SJSA1 (cell line): ENCODE measurements around the gene PRR7. TPM values are rescaled to one million over a fixed set of nuclear protein-coding genes. Genes with fewer than 3 reads are reported as not detected.

ENCODE experiments used
- DNase-seq, 2 experiments: peaks; one replicate each; pipeline ENCODE4 v3.0.0-alpha.2; 2015 to 2020; ENCODE audit warnings: low spot score in 2 of 2, low read depth in 1 of 2
- H3K27ac ChIP-seq: fragments of 250-450 bp; sonication (Bioruptor Pico); 2 replicates; pipeline ENCODE4 v1.5.1; 2020; ENCODE audit warnings: mild to moderate bottlenecking, moderate library complexity
- H3K27me3 ChIP-seq: fragments of 250-450 bp; sonication (Bioruptor Pico); replicated peaks from 2 replicates; pipeline ENCODE4 v1.5.1; 2020; ENCODE audit warnings: mild to moderate bottlenecking, moderate library complexity
- H3K36me3 ChIP-seq: fragments of 250-450 bp; sonication (Bioruptor Pico); 2 replicates; pipeline ENCODE4 v1.5.1; 2020; ENCODE audit warnings: mild to moderate bottlenecking
- H3K4me1 ChIP-seq: fragments of 250-450 bp; sonication (Bioruptor Pico); replicated peaks from 2 replicates; pipeline ENCODE4 v1.6.1; 2021; ENCODE audit warnings: mild to moderate bottlenecking
- H3K4me3 ChIP-seq: fragments of 250-450 bp; sonication (Bioruptor Pico); 2 replicates; pipeline ENCODE4 v1.5.1; 2020; ENCODE audit warnings: mild to moderate bottlenecking
- H3K9me3 ChIP-seq: fragments of 250-450 bp; sonication (Bioruptor Pico); replicated peaks from 2 replicates; pipeline ENCODE4 v1.5.1; 2020; ENCODE audit warnings: mild to moderate bottlenecking
- total RNA-seq: library from RNA; depleted of rRNA; stranded (reverse); fragments of >200 nt; shearing (Covaris generic); gene quantifications from 2 replicates; pipeline ENCODE4 v1.2.3, GENCODE V29; 2014

The PRR7 gene
- total RNA-seq, 1 experiment from 2014 or later, result 7.4 TPM

GRCh38 chr5:177437623-177438022 lies 9.0 kb upstream of the PRR7 start:
- Histone ChIP-seq H3K27me3 (no peaks in the 10 kb centered on the region), H3K9me3 (no peaks in the 10 kb centered on the region), H3K27ac (no peak overlapping the region), H3K4me3 (no peak overlapping the region), H3K36me3 (peaks cover 91% of the 10 kb centered on the region), H3K4me1 (no peaks in the 10 kb centered on the region)
- no peak for DNase-seq

- Histone ChIP-seq H3K27me3 (no peaks in the 10 kb centered on the region), H3K9me3 (no peaks in the 10 kb centered on the region), H3K4me3 (no peak overlapping the region), H3K36me3 (peaks cover 89% of the 10 kb centered on the region), H3K27ac (no peak overlapping the region), H3K4me1 (no peaks in the 10 kb centered on the region)
- no peak for DNase-seq
Observed at GRCh38 chr5:177438468-177438867, 8.1 kb upstream of the PRR7 start.

GRCh38 chr5:177439518-177440053 lies 7.0 kb upstream of the PRR7 start:
- DNase-seq, result no peak
- no peaks in the 10 kb centered on the region for H3K9me3 ChIP-seq
- no peak overlapping the region for H3K27ac ChIP-seq
- no peaks in the 10 kb centered on the region for H3K4me1 ChIP-seq
- peaks cover 81% of the 10 kb centered on the region for H3K36me3 ChIP-seq
- no peaks in the 10 kb centered on the region for H3K27me3 ChIP-seq
- H3K4me3 ChIP-seq, result no peak overlapping the region

GRCh38 chr5:177440211-177440989 lies 6.2 kb upstream of the PRR7 start:
- H3K36me3 ChIP-seq, result peaks cover 73% of the 10 kb centered on the region
- H3K4me1 ChIP-seq, result no peaks in the 10 kb centered on the region
- no peak overlapping the region for H3K27ac ChIP-seq
- 0 out of 2 replicates have a peak, but pooled peaks cover 3% of the 10 kb centered on the region for H3K27me3 ChIP-seq
- H3K9me3 ChIP-seq, result no peaks in the 10 kb centered on the region
- no peak overlapping the region for H3K4me3 ChIP-seq
- no peak for DNase-seq

- no peak for DNase-seq
- Histone ChIP-seq H3K27me3 (0 out of 2 replicates have a peak, but pooled peaks cover 4% of the 10 kb centered on the region), H3K36me3 (peaks cover 66% of the 10 kb centered on the region), H3K27ac (no peak overlapping the region), H3K9me3 (no peaks in the 10 kb centered on the region), H3K4me3 (no peak overlapping the region), H3K4me1 (peaks cover 3% of the 10 kb centered on the region)
Observed at GRCh38 chr5:177440990-177441780, 5.4 kb upstream of the PRR7 start.

- Histone ChIP-seq H3K36me3 (peaks cover 61% of the 10 kb centered on the region), H3K4me1 (peaks cover 14% of the 10 kb centered on the region), H3K27ac (no peak overlapping the region), H3K4me3 (no peak overlapping the region), H3K27me3 (0 out of 2 replicates have a peak, but pooled peaks cover 9% of the 10 kb centered on the region), H3K9me3 (peaks cover 6% of the 10 kb centered on the region; the same call in 1 of the 2 replicates)
- DNase-seq, result no peak
Observed at GRCh38 chr5:177442066-177442826, 4.4 kb upstream of the PRR7 start.

GRCh38 chr5:177443144-177443983 lies 3.2 kb upstream of the PRR7 start:
- H3K27me3 ChIP-seq, result 0 out of 2 replicates have a peak, but pooled peaks cover 9% of the 10 kb centered on the region
- DNase-seq, result no peak
- no peak overlapping the region for H3K4me3 ChIP-seq
- peaks cover 50% of the 10 kb centered on the region for H3K36me3 ChIP-seq
- H3K27ac ChIP-seq, result no peak overlapping the region
- peaks cover 25% of the 10 kb centered on the region for H3K4me1 ChIP-seq
- peaks cover 6% of the 10 kb centered on the region; the same call in 1 of the 2 replicates for H3K9me3 ChIP-seq

- Histone ChIP-seq H3K27ac (no peak overlapping the region), H3K9me3 (peaks cover 6% of the 10 kb centered on the region; the same call in 1 of the 2 replicates), H3K4me1 (peaks cover 26% of the 10 kb centered on the region), H3K36me3 (peaks cover 42% of the 10 kb centered on the region), H3K4me3 (no peak overlapping the region), H3K27me3 (0 out of 2 replicates have a peak, but pooled peaks cover 9% of the 10 kb centered on the region)
- DNase-seq, result no peak
Observed at GRCh38 chr5:177444106-177445051, 2.2 kb upstream of the PRR7 start.

- Histone ChIP-seq H3K9me3 (peaks cover 6% of the 10 kb centered on the region; the same call in 1 of the 2 replicates), H3K27ac (no peak overlapping the region), H3K36me3 (peaks cover 34% of the 10 kb centered on the region), H3K4me3 (no peak overlapping the region), H3K27me3 (0 out of 2 replicates have a peak, but pooled peaks cover 9% of the 10 kb centered on the region), H3K4me1 (peaks cover 26% of the 10 kb centered on the region)
- no peak for DNase-seq
Observed at GRCh38 chr5:177445052-177445916, 1.3 kb upstream of the PRR7 start.

GRCh38 chr5:177445917-177446199 lies 756 bp upstream of the PRR7 start:
- DNase-seq, result no peak
- 0 out of 2 replicates have a peak, but pooled peaks cover 9% of the 10 kb centered on the region for H3K27me3 ChIP-seq
- H3K9me3 ChIP-seq, result peaks cover 6% of the 10 kb centered on the region; the same call in 1 of the 2 replicates
- H3K36me3 ChIP-seq, result peaks cover 28% of the 10 kb centered on the region
- peaks cover 26% of the 10 kb centered on the region for H3K4me1 ChIP-seq
- no peak overlapping the region for H3K4me3 ChIP-seq
- H3K27ac ChIP-seq, result no peak overlapping the region

- H3K9me3 ChIP-seq, result peaks cover 6% of the 10 kb centered on the region; the same call in 1 of the 2 replicates
- DNase-seq, result no peak
- H3K4me3 ChIP-seq, result peak overlapping the region; percentile 85
- peak overlapping the region; percentile 27; the same call in 1 of the 2 replicates for H3K27ac ChIP-seq
- peaks cover 19% of the 10 kb centered on the region for H3K36me3 ChIP-seq
- peaks cover 26% of the 10 kb centered on the region for H3K4me1 ChIP-seq
- 0 out of 2 replicates have a peak, but pooled peaks cover 9% of the 10 kb centered on the region for H3K27me3 ChIP-seq
Observed at GRCh38 chr5:177447066-177447610, 524 bp downstream of the PRR7 start.
